ENCODE measurements around the gene GOLT1A.

GOLT1A gene

DNA sequence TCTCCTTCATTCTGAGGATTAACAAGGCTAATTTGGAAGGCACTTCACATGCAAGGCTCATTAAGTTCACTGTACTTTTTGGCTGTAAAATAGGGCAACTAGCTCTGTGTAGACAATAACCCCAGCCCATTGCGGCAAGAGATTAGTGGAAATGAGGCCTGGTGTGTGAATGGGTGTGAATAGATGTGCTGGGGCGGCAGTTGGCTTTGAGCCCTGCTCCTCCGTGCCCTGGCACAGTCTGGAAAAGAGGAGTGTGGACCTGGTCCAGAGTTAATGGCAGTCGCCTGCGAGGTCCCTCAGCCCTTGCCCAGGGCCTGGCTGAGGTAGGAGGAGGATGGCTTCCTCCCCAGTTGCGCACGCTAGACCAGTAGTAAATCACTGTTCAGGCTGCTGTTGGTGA, 22.3 kb downstream of the GOLT1A start:
- DNase-seq (ENCODE audit: low read depth): no peak

DNA sequence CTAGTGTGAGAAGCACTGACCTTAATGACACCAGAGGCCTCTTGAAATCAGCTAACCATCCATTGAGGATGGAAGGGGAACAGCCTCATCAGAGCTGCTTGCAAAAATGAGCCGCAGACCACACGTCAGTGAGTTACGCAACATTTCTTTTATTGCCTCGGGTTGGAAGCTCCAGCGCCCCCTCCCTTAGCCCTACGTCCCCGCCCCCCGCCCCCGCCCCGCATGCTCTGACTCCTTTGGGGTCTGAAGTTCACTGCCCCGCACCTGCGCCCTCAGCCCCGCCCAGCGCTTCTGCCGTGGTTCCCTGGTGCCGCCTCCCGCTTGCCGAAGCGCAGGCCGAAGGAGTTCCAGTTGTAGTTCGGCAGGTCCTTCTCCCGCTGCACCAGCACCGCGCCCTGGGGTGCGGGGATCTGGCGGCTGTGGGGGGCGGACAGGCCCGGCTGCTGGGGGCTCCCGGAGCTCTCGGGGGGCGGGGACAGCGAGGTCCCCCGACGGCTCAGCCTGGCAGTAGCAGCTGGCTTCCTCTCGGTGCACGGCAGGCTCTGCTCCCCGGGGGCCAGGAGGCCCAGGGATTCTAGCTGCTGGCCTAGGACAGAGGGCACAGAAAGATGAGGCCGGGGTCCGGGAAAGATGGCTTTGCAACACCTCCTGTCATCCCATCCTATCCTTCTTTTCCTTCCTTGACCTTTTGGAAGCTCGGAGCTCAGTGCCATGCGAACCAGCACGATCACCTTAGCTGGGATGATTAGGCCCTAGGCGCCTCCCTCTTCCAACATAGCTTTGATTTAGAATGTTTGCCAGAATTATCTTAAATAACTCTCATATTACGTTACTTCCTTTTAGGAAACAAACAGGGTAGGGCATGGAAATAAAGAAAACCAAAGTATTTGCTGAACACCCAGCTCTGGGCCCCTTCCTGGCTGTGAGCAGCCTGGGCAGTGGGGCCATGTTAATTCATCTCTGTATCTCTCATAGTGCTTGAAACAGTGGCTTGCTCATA, 23.3 kb downstream of the GOLT1A start:
- peak; percentile 77 for DNase-seq (ENCODE audit: low read depth)

DNA sequence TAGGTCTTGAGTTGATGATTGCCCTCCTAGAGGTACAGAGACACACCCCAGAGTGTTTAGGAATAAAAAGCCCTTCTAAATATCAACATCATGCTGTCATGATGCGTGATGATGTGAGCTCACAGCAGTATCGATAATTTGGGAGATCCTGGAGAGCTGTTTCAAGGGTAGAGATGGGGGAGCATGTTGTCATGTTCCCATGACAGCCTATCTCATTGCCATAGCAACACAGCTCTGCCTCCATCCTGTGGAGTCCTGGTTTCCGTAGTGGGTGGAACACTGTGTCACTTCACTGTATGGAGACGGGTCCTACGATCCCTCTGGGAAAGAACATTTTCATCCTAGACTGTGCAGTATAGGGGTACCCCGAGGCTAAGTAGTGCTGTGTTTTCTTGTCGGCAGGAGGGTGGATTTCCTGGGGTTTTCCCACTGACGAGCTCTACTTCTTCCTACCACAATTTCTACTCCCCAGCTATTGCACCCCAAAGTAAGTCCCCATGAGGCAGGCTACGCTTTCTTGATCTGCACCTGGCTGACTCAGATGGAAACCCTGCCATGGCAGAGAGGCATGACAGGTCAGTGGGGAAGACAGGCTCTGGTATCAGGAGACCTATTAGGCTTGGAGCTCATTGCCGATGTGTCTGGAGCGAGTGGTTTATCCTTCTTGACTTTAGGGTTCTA, 24.7 kb downstream of the GOLT1A start:
- DNase-seq (ENCODE audit: low read depth): no peak

DNA sequence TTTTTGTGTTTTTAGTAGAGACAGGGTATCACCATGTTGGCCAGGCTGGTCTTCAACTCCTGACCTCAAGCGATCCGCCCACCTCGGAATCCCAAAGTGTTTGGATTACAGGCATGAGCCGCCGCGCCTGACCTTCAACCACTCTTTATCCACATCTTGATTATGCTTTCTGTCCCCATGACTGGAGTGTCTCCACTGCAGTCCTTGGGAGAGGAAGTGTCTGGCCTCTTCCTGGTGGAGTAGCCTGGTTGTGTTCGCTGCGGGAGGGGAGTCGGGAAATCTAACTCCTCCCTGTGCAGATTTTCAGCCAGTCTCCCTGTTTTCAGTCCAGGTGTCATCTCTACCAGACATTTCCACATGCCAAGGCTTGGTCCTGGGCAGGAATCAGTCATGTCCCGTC, 27.2 kb downstream of the GOLT1A start:
- no peak for DNase-seq (ENCODE audit: low read depth)

DNA sequence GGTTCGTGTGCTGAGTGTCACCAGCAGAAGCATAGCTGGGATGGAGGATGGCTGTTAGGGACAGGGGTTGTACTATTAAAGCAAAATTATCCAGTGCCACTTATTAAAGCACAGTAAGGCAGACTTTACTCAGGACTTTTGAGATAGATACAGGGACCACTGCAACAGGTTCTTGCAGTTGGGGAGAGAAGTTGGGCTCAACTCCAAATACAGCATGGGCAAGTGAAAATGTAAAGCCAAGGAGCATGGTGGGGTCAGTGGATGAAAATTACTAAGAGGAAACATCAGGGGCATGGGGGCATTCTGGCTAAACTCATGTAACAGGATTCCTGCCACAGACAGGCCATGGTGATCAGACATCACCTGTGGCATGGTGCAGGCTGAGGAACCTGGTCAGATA, 32.7 kb downstream of the GOLT1A start:
- DNase-seq (ENCODE audit: low read depth): no peak

DNA sequence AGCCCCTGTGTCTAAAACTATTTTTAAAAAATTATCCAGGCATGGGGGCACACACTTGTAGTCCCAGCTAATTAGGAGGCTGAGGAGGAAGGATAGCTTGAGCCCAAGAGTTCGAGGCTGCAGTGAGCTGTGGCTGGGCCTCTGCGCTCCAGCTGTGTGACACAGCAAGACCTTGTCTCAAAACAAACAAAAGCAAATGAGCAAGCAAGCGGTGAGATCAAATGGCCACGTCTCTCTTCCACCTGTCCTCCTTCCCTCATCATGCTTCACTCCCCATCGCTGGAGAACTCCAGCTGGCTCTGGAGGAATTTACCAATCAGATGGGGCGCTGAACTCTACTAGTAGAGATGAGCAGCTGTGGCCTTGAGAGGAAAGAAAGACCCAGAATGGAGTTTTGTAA, 33.7 kb downstream of the GOLT1A start:
- no peak for DNase-seq (ENCODE audit: low read depth)

DNA sequence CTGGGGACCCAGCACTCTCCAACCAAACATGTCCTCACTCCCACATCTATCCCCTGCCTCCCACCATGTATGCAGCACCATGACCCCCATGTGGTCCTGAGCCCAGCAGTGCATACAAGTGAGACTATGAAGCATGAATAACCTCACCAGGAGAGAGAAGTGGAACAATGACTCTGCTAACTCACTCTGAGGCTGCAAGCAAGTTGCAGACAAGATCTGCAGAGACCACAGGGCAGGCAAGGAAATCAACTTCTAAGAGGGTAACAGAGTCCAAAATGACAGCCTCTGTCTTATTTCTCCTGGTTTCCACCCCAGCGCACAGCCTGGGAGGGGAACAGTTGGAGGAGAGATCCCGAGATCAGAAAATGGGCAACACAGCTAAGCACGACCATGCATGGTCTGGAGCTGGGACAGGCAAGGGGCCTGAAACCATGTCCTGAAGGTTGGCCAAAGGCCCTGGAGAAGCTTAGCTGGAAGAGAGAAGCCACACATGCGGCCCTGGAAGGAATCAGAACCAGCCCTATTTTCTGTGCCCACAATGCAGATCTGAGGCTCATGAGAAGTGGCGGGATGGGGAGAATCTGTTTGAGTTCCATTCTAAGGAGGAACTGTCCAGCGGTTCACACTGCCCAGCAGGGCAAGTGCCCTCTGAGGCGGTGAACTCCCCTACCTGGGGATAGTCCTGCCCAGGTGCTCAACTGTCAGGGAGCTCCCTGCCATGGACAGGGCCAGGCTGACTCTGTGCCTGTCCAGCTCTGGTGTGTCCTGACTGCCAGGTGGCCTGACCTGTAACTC, 35.1 kb downstream of the GOLT1A start:
- DNase-seq (ENCODE audit: low read depth): no peak

DNA sequence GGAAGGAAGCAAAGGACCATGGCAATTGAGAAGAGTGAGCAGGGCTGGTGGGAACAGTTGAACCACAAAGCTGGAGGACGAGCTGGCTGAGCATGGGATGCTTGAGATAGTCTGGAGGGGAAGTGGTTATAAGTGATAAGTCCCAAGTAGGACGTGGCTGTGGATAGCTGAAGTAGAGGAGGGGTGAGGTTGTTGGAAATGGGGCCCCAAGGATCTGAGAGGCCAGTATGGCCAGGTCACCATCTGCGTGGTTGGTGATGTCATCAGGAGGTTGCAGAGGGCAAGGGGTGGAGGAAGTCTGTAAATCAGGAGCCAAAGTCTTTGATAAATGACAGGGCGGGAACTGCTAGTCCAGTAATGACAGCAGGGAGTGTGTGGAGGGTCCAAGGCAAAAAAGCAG, 36.7 kb downstream of the GOLT1A start:
- no peak for DNase-seq (ENCODE audit: low read depth)

DNA sequence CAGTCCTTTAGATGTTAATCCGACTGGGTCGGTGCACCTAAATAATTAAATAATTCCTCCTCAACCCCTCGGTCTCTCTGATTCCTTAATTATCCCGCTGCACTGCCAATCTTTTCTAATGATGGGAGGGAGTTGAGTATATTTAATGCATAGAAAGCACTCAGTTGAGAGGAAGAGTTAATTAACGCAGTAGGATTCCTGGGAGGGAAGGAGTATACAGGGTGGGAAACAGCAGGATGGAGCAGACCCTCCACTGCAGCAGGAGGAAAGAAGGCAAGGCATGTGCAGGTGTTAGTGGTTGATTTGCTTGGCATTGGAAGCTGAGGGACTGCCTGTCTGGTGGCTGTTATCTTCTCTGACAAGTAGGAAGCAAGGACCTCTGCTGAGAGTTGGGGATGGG, 37.7 kb downstream of the GOLT1A start:
- DNase-seq (ENCODE audit: low read depth): no peak

DNA sequence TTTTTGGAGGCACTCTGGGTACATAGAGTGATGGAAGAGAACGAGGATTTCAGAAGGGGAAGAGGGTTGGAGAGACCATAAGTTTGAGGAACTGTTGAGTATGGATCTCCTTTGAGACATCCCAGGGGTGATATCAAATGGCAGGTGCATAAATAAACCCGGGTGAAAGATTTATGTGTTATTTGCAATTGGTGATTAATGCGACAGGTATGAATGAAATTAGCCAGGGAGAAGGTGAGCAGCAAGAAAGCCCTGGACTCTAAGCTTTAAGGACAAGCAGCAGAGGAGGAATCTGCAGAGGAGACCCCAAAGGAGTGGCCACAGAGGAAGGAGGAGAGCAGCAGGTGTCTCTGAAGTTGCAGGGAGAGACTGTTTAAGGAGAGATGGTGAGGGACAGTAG, 38.8 kb downstream of the GOLT1A start:
- DNase-seq (ENCODE audit: low read depth): no peak

DNA sequence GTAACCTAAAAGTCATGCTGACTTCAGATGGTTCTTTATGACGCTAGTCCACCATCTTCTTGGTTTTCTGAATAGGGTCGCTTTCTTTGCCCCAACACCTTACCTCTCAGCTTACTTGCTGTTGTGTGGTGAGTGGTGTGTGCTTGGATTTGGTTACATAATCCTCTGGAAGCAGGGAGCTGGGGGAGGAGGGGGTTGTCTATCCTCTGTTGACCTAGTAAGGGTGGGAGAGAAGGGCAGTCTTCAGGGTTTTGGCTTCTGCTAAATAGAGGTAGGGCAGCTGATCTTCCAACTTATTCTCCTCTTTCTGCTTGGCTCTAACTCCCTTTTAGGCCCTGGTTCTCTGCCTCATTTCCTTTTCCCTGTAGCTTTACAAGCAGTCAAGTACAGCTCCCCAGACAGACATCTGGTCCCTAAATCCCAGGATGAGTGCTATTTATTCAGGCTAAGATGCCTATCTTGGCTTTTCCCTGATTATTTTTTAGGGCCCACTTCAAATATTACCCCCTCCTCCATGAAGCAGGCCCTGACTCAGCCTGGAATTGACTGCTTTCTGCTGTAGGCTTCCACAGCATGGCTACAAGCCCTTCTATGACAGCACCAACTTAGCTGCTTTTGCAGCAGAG, 41.3 kb downstream of the GOLT1A start:
- no peak for DNase-seq (ENCODE audit: low read depth)

DNA sequence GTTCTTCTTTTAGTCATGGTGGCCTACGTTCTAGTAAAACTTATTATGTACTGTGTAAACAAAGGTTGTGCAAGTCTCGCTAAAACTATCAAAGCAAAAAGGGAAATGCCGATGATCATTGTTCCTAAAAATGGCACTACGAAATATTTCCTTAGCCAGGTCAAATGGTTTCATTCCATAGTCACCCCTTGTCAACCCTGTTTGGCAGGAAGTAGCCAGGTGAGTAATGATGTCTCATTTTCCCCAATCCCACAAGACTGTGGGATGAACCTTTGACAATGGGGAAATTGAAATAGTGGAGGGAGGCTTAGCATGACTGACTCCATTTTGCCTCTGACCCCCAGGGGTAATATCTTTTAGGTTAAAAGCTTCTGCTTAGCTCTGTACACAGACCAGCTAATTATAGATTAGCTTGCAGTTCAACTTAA, 42.0 kb downstream of the GOLT1A start:
- DNase-seq (ENCODE audit: low read depth): peak; percentile 67

DNA sequence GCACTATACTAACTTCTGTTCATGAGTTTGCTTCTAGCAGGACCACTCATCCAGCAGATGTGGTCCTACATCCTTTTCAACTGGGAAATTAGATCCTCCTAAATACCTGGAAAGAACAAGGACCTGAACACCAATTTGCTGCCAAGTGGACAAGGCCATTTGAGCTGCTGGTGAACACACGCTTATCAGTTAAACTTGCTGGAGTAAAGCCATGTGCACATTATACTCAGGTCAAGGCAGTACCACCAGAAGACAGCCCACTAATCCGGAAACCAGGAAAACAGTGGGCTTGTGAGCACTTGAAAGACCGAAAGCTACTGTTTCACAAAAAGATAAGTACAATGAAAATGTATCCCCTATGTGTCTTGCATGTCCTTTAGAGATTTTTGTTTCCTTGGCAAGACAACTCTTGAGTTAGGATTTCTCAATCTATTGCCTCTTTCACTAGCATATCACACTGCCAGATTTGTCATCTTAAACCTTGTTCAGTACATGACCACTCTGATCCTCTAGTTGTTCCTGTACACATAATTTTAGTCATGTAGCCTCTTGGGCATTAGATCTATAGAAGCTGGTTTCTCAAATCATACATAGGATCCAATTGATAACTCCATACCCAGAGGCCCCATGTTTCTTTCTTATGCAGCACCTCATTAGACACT, 43.2 kb downstream of the GOLT1A start:
- no peak for DNase-seq (ENCODE audit: low read depth)

DNA sequence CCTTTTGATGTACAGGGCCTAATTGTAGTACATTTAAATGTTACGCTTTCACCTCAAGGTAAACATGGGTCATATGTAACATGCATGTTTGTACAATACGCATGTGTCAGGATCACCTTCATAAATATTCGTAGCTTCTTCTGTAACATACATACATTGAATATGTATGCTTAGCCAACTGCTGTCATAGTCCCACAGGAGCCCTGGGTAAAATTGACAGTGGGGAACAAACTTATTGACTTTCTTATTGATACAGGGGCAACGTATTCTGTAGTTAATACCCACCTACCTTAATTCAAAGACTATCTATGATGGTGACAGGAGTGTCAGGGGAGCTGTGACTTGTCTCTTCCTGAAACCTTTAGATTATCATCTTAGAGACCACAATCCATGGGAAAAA, 43.9 kb downstream of the GOLT1A start:
- no peak for DNase-seq (ENCODE audit: low read depth)

DNA sequence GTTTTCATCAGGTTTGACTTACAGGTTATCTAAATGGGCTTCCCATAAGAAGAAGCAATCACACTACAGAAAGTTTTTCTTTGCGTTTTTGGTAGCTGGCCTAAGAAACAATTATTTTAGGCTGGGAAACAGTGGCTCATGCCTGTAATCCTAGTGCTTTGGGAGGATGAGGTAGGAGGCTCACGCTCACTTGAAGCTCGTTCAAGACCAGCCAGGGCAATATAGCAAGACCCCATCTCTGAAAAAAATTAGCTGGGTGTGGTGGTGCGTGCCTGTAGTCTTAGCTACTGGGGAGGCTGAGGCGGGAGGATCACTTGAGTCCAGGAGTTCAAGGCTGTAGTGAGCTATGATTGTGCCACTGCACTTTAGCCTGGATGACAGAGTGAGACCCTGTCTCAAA, 46.1 kb downstream of the GOLT1A start:
- DNase-seq (ENCODE audit: low read depth): no peak

DNA sequence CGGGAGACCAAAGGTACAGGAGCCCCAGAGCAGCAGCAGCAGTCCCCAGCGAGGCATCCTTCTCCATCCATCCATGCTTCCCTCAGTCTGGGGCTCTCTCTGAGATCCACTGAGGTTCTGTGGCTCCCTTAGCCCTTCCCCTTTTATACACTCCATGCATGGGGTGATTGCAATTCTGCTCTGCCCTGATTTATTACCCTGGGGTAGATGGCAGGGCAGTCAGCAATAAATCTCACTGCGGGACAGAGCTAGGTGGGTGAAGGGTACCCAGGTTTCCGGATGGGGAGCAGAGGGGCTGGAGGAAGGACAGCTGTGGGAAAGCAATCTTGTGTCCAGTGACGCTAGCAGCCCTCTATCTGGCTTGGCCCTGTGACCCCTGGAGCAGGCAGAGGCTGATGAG, 47.6 kb downstream of the GOLT1A start, which contains the start of gene REN:
Gene REN (minus strand): TSS at position 119 of the 400 bp plus-strand sequence. CDS start 44 bp downstream, at position 75.
- DNase-seq (ENCODE audit: low read depth): no peak

DNA sequence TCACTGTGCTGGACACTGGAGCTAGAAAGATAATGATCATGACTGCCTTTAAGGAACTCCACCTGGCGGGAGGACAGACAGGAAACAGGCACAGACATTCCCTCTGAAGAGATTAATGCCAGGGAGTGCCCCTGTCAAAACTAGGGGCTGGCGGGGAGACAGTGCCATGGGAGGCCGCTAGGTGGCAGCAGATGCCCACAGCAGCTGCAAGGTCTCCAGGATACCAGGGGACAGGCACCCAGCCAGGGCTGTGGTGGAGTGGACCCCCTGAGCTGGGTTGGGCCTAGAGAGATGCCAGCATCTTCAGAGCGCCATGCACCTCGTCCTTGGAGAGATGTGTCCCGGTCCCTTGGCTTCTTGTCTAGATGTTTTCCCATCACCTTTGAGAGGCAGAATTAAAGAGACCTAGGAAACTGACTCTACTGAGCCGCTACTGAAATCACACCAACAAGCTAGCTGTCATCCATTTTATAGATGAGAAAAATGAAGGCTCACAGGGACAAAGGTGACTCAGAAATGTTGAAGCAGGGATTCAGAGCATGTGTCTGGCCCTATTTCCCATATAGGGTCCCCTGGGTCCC, 51.2 kb downstream of the GOLT1A start:
- peak; percentile 39 for DNase-seq (ENCODE audit: low read depth)

DNA sequence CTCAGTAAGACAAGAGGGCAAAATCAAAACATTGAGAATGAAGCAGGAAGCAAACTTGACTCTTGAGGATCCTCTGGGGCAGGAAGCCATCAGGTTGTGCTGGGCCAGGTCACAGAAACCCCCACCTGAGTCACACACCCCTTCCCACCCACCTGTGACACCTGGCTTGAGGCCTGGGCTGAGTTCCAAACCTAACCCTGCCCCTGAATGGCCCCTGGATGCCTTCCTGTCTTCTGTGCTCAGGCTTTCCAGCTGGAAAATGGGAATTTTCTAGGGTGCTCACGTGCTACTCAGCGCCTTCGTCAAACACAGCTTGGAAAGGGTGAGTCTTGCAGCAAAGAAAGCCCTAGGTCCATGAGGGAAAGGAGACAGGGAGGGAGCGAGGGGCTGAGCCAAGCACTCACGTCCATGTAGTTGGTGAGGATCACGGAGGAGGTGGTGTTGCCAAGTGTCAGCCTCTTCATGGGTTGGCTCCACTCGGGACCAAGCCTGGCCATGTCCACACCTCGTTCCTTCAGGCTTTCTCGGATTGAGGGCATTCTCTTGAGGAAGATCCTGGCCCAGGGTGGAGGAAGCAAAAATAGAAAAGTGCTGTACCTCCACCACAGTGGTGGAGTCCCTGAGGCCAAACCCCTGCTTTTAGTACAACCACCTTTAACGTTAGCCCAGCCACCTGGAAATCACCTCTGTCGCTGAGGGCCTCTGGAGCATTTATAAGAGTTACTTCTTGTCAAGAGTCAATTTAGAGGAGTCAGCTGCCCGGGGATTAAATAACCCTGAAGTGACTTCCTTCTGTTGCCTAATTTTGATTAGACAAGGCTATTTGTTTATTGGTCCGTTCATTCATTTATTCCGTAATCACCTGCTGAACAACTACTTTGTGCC, 51.9 kb downstream of the GOLT1A start:
- no peak for DNase-seq (ENCODE audit: low read depth)

DNA sequence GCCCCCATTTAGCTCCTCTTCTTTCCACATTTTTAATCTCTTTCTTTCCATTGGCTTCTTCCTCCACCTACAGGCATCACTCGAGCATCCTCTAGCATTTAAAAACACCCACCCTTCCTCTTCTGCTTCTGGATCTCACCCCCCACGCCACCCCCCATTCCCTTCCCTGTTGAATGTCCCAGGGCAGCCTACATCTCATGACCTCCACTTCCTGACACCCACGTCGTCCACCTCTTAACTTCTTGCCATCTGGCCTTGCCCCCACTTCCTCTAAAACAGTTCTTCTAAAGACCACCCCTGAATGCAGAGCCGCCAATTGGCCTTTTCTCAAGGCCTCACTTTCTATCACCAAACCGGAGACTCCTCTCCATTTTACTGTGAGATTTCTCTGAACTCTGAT, 55.8 kb downstream of the GOLT1A start:
- no peak for DNase-seq (ENCODE audit: low read depth)

DNA sequence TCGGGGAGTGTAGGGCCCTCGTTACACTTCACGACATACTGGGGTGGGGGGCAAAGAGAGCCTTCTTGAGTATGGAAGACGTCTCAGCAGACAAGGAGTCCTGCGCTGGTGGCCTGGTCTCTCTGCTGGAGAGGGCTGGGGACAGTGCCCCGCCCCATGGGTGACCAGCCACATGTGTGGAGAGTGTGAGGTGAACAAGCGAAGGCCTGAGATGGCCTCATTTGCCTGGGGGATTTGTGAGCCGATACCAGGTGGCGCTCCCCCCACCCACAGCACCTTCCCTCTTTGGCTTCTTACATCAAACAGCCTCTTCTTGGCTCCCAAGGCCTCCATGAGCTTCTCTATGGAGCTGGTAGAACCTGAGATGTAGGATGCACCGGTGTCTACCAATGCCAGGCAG, 57.9 kb downstream of the GOLT1A start:
- DNase-seq (ENCODE audit: low read depth): no peak

Measured in amniotic epithelial cell (primary cell).